HEK293 (cell line): Measurements from ENCODE around the gene POLH.

Experiments used
- BCL6B ChIP-seq: fragments of 450-650 bp; formaldehyde crosslinking; IDR thresholded peaks from 2 replicates; pipeline ENCODE4 v1.5.1; 2017; ENCODE audit warnings: missing biosample characterization, missing genetic modification characterization
- GFI1B ChIP-seq: fragments of 450-650 bp; formaldehyde crosslinking; IDR thresholded peaks from 2 replicates; pipeline ENCODE4 v1.5.1; 2016; ENCODE audit warnings: missing biosample characterization, missing genetic modification characterization
- REST ChIP-seq: fragments of 450-650 bp; formaldehyde crosslinking; IDR thresholded peaks from 2 replicates; pipeline ENCODE4 v1.5.1; 2016; ENCODE audit warnings: missing biosample characterization, missing genetic modification characterization
- SCRT1 ChIP-seq: fragments of 450-650 bp; formaldehyde crosslinking; IDR thresholded peaks from 2 replicates; pipeline ENCODE4 v1.5.1; 2016; ENCODE audit warnings: missing biosample characterization, missing genetic modification characterization, borderline replicate concordance
- ZBTB1 ChIP-seq: fragments of 450-650 bp; formaldehyde crosslinking; IDR thresholded peaks from 2 replicates; pipeline ENCODE4 v1.5.1; 2016; ENCODE audit warnings: missing biosample characterization, missing genetic modification characterization
- ZBTB26 ChIP-seq: fragments of 450-650 bp; formaldehyde crosslinking; optimal IDR thresholded peaks from 2 replicates; pipeline ENCODE3; 2016; ENCODE audit warnings: missing biosample characterization, mild to moderate bottlenecking, missing genetic modification characterization
- ZBTB48 ChIP-seq: fragments of 450-650 bp; formaldehyde crosslinking; IDR thresholded peaks from 2 replicates; pipeline ENCODE4 v1.5.1; 2016; ENCODE audit warnings: missing biosample characterization, missing genetic modification characterization
- ZBTB6 ChIP-seq: fragments of 450-650 bp; formaldehyde crosslinking; IDR thresholded peaks from 2 replicates; pipeline ENCODE4 v1.5.1; 2017; ENCODE audit warnings: missing biosample characterization, missing genetic modification characterization
- ZFHX2 ChIP-seq: fragments of 450-650 bp; formaldehyde crosslinking; conservative IDR thresholded peaks from 2 replicates; pipeline ENCODE4 v1.5.1; 2016; ENCODE audit warnings: missing biosample characterization, missing genetic modification characterization
- ZNF132 ChIP-seq: fragments of 450-650 bp; formaldehyde crosslinking; IDR thresholded peaks from 2 replicates; pipeline ENCODE4 v1.5.1; 2017; ENCODE audit warnings: missing biosample characterization, missing genetic modification characterization, borderline replicate concordance
- ZNF133 ChIP-seq: fragments of 450-650 bp; formaldehyde crosslinking; IDR thresholded peaks from 2 replicates; pipeline ENCODE4 v1.5.1; 2016; ENCODE audit warnings: missing biosample characterization, missing genetic modification characterization
- ZNF174 ChIP-seq: fragments of 450-650 bp; formaldehyde crosslinking; IDR thresholded peaks from 2 replicates; pipeline ENCODE4 v1.5.0; 2017; ENCODE audit warnings: missing biosample characterization, mild to moderate bottlenecking, missing genetic modification characterization
- ZNF175 ChIP-seq: fragments of 450-650 bp; formaldehyde crosslinking; IDR thresholded peaks from 2 replicates; pipeline ENCODE4 v1.5.1; 2016; ENCODE audit warnings: missing biosample characterization, missing genetic modification characterization
- ZNF18 ChIP-seq: fragments of 450-650 bp; formaldehyde crosslinking; IDR thresholded peaks from 2 replicates; pipeline ENCODE4 v1.5.1; 2016; ENCODE audit warnings: missing biosample characterization, missing genetic modification characterization
- ZNF221 ChIP-seq: fragments of 450-650 bp; formaldehyde crosslinking; IDR thresholded peaks from 2 replicates; pipeline ENCODE4 v1.5.1; 2017; ENCODE audit warnings: missing biosample characterization, missing genetic modification characterization, borderline replicate concordance
- ZNF23 ChIP-seq: fragments of 450-650 bp; formaldehyde crosslinking; IDR thresholded peaks from 2 replicates; pipeline ENCODE4 v1.5.1; 2016; ENCODE audit warnings: missing biosample characterization, missing genetic modification characterization, borderline replicate concordance
- ZNF24 ChIP-seq: fragments of 450-650 bp; formaldehyde crosslinking; IDR thresholded peaks from 2 replicates; pipeline ENCODE4 v1.5.1; 2016; ENCODE audit warnings: missing biosample characterization, missing genetic modification characterization
- ZNF311 ChIP-seq: fragments of 450-650 bp; formaldehyde crosslinking; IDR thresholded peaks from 2 replicates; pipeline ENCODE4 v1.5.1; 2017; ENCODE audit warnings: missing biosample characterization, missing genetic modification characterization, borderline replicate concordance
- ZNF366 ChIP-seq: fragments of 450-650 bp; formaldehyde crosslinking; conservative IDR thresholded peaks from 2 replicates; pipeline ENCODE4 v1.5.1; 2016; ENCODE audit warnings: missing biosample characterization, missing genetic modification characterization
- ZNF37A ChIP-seq: fragments of 450-650 bp; IDR thresholded peaks from 2 replicates; pipeline ENCODE4 v1.5.1; 2018; ENCODE audit warnings: missing biosample characterization, missing genetic modification characterization
- ZNF394 ChIP-seq: fragments of 450-650 bp; formaldehyde crosslinking; IDR thresholded peaks from 2 replicates; pipeline ENCODE4 v1.5.1; 2016; ENCODE audit warnings: missing biosample characterization, missing genetic modification characterization, mild to moderate bottlenecking, moderate library complexity, borderline replicate concordance
- ZNF548 ChIP-seq: fragments of 450-650 bp; formaldehyde crosslinking; IDR thresholded peaks from 2 replicates; pipeline ENCODE4 v1.5.1; 2016; ENCODE audit warnings: missing biosample characterization, missing genetic modification characterization
- ZSCAN18 ChIP-seq: fragments of 450-650 bp; formaldehyde crosslinking; IDR thresholded peaks from 2 replicates; pipeline ENCODE4 v1.5.1; 2016; ENCODE audit warnings: missing biosample characterization, missing genetic modification characterization

Gene POLH

GRCh38 chr6:43627008-43627825 lies 51.2 kb downstream of the POLH start (continued):
- TF ChIP-seq ZNF132 (tag by site-specific recombination) (no peak), ZBTB26 (no peak), ZNF23 (tag by site-specific recombination) (no peak), ZSCAN18 (tag by site-specific recombination) (no peak), ZNF366 (tag by site-specific recombination) (peak; percentile 94), ZNF311 (tag by site-specific recombination) (no peak), ZNF548 (no peak), ZBTB1 (tag by site-specific recombination) (no peak), ZNF24 (tag by site-specific recombination) (0 out of 2 replicates have a peak, but pooled peaks have one; percentile 74), ZBTB48 (tag by site-specific recombination) (no peak), REST (tag by site-specific recombination) (no peak), BCL6B (tag by site-specific recombination) (no peak), ZNF18 (no peak), ZNF174 (tag by site-specific recombination) (no peak), ZNF175 (tag by site-specific recombination) (no peak), ZFHX2 (tag by site-specific recombination) (no peak), ZBTB6 (tag by site-specific recombination) (no peak), SCRT1 (tag by site-specific recombination) (no peak), ZNF133 (tag by site-specific recombination) (no peak), GFI1B (tag by site-specific recombination) (no peak), ZNF394 (tag by site-specific recombination) (peak; percentile 61), ZNF221 (tag by site-specific recombination) (no peak), ZNF37A (tag by site-specific recombination) (no peak)
- TF ChIP-seq, all 188 proteins: peak for 41
